Measurements from ENCODE around the gene OTOG.

Gene OTOG

DNA sequence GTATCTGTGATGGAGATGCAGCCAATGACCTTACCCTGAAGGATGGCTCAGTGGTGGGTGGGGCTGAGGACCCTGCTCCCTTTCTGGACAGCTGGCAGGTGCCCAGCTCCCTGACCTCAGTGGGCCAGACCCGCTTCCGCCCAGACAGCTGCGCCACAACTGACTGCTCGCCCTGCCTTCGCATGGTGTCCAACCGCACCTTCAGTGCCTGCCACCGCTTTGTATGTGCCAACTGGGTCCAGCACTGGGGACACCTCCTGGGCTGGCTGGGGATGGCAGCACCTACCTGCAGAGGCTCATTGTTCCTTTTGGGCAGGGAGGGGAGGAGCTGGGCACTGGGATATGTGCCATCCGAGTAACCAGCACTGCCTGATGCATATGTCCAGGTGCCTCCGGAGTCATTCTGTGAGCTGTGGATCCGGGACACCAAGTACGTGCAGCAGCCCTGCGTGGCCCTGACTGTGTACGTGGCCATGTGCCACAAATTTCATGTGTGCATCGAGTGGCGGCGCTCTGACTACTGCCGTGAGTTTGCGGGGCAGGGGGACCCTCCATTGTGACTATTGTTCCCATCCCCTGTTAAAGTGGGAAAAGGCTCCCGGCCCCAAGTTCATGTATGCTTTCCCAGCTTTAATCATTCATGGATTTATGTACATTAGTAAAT is 84.8 kb downstream of the OTOG start:
- ChIA-PET POLR2A (no interaction called here), CTCF (no interaction called here)
- TF ChIP-seq ZNF384 (IDR thresholded peaks at IDR 0.05) (no peak), TARDBP (IDR thresholded peaks at IDR 0.05) (no peak), NFRKB (IDR thresholded peaks at IDR 0.05) (no peak), SP1 (IDR thresholded peaks at IDR 0.05) (no peak)
- no peak for DNase-seq (ENCODE audit: extremely low spot score)

DNA sequence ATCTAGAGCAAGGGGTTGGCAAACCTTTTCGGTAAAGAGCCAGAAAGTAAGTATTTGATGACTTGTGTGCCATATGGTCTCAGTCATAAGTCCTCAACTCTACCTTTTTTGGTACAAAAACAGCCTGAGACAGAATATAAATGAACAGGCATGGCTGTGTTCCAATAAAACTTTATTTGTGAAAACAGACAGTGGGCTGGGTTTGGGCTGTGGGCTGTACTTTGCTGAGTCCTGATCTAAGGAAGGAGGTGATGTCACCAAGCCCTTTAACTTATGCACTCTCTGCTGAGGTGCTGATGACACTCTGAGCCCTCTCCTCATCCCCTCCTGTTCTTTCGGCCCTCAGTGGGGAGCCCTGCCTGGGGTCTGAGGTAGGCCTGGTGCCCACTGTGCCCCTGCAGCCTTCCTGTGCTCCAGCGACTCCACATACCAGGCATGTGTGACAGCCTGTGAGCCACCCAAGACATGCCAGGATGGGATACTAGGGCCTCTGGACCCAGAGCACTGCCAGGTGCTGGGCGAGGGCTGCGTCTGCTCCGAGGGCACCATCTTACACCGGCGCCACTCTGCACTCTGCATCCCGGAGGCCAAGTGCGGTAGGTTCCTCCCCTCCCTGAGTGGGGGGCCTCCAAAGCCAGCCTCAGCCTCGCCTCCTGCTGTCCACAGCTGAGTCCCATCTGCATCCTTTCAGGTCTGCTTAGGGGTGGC is 86.4 kb downstream of the OTOG start:
- DNase-seq (ENCODE audit: extremely low spot score), result no peak
- TF ChIP-seq TARDBP (IDR thresholded peaks at IDR 0.05), result no peak
- no peak for TF ChIP-seq FOXK2 (IDR thresholded peaks at IDR 0.05)
- TF ChIP-seq BHLHE40 (IDR thresholded peaks at IDR 0.05; ENCODE audit: borderline replicate concordance), result no peak
- POLR2A ChIA-PET, result no interaction called here
- CTCF ChIA-PET, result no interaction called here

DNA sequence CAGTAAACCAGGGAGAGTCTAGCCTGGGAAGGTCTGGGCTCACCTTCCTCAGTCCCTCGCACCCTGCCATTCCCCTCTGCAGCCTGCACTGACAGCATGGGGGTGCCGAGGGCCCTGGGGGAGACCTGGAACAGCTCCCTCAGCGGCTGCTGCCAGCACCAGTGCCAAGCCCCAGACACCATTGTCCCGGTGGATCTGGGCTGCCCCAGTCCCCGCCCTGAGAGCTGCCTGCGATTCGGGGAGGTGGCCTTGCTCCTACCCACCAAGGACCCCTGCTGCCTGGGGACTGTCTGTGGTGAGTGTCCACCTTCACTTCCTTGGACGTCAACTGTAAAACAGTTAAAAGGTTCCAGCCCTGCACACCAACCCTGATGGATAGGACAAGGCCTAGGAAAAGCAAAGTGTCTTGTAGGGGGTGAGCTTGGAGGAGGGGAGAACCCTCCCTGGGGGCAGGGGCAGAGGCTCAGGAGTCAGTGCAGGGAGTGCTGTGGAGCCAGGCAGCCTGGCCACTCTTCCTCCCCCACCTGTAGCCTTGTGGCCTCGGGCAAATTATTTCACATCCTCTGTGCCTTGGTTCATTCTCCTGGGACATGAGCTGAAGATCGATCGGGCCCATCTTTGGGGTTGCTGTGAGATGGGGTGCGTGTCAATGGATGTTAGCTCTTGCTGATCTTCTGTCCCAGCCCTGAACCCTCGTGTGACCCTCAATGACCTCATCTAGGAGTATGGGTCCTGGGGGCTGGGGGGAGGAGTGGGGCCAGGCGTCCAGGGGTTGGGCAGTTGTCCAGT is 87.1 kb downstream of the OTOG start:
- ChIA-PET CTCF (interaction anchor here (0.6 kb wide), 1 partner anchor 13 kb away, joined by 3 read pairs; no protein-coding TSS in a partner anchor), POLR2A (no interaction called here)
- DNase-seq (ENCODE audit: extremely low spot score), result no peak
- TF ChIP-seq HDGF (IDR thresholded peaks at IDR 0.05; ENCODE audit: borderline replicate concordance) (no peak), ZNF384 (IDR thresholded peaks at IDR 0.05) (no peak), BHLHE40 (IDR thresholded peaks at IDR 0.05; ENCODE audit: borderline replicate concordance) (no peak), FOXK2 (IDR thresholded peaks at IDR 0.05) (no peak), LEF1 (IDR thresholded peaks at IDR 0.05; ENCODE audit: borderline replicate concordance) (no peak), SUZ12 (IDR thresholded peaks at IDR 0.05) (no peak), NFRKB (IDR thresholded peaks at IDR 0.05) (no peak), TARDBP (IDR thresholded peaks at IDR 0.05) (no peak), CTBP1 (IDR thresholded peaks at IDR 0.05; ENCODE audit: borderline replicate concordance) (no peak), FOXM1 (IDR thresholded peaks at IDR 0.05; ENCODE audit: borderline replicate concordance) (no peak), FOXA1 (IDR thresholded peaks at IDR 0.05) (no peak), L3MBTL2 (conservative IDR thresholded peaks at IDR 0.05) (no peak)
- TF ChIP-seq, protein P1, sequence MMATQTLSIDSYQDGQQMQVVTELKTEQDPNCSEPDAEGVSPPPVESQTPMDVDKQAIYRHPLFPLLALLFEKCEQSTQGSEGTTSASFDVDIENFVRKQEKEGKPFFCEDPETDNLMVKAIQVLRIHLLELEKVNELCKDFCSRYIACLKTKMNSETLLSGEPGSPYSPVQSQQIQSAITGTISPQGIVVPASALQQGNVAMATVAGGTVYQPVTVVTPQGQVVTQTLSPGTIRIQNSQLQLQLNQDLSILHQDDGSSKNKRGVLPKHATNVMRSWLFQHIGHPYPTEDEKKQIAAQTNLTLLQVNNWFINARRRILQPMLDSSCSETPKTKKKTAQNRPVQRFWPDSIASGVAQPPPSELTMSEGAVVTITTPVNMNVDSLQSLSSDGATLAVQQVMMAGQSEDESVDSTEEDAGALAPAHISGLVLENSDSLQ (IDR thresholded peaks at IDR 0.05), result no peak

DNA sequence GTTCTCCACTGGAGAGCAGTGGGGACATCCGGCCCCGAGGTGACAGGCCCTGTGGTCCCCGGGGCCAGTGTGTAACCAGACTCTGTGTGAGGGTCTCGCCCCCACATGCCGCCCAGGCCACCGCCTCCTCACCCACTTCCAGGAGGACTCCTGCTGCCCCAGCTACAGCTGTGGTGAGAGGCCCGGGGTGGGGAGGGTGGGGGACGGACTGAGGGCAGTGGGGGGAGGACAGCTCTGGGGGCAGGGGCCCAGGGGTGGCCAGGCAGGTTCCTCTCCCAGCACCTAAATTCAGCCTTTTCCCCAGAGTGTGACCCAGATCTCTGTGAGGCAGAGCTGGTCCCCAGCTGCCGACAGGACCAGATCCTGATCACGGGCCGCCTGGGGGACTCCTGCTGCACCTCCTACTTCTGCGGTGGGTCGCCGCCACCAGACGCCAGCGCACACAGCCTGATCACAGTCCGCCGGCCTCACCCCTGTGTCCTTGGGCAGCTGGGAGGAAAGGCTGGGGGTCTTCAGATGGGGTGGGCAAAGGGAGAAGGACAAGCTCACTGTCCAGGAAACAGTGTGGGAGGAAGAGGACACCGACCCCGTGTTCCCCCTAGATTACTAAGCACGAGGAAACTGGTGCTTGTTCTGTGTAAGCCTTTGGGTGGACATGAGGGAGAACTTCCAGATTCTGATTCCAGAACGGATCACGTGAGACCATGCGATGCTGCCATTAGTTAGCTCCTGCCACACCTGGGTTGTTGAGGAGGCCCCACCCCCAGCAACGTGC is 87.9 kb downstream of the OTOG start:
- TF ChIP-seq NFRKB (IDR thresholded peaks at IDR 0.05) (no peak), CTBP1 (IDR thresholded peaks at IDR 0.05; ENCODE audit: borderline replicate concordance) (no peak), ZNF384 (IDR thresholded peaks at IDR 0.05) (no peak), TARDBP (IDR thresholded peaks at IDR 0.05) (no peak), ARNT (IDR thresholded peaks at IDR 0.05) (no peak), SP1 (IDR thresholded peaks at IDR 0.05) (no peak), FOXA1 (IDR thresholded peaks at IDR 0.05) (no peak), FOXM1 (IDR thresholded peaks at IDR 0.05; ENCODE audit: borderline replicate concordance) (no peak)
- TF ChIP-seq, protein P1 (IDR thresholded peaks at IDR 0.05), result no peak
- DNase-seq (ENCODE audit: extremely low spot score), result no peak
- ChIA-PET CTCF (interaction anchor here (0.6 to 1.4 kb wide), 3 partner anchors 14 to 96 kb away, joined by 3 to 4 read pairs (median 3); no protein-coding TSS in a partner anchor), POLR2A (no interaction called here)

DNA sequence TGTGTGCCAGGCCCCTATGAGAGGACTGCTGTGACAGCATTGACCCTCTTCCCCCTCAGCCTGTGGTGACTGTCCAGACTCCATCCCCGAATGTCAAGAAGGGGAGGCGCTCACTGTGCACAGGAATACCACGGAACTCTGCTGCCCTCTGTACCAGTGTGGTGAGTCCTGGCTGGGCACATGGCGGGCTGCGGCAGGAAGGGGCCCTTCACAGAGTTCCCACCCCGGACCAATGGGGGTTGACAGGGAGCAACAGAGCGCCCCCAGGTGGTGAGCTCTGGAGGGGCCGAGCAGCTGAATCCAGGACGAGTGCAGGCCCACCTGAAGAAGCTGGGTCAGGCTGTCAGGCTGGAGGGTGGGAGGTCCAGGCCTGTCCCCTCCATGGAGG is 88.5 kb downstream of the OTOG start:
- POLR2A ChIA-PET, result no interaction called here
- no peak for TF ChIP-seq ELF4 (IDR thresholded peaks at IDR 0.05)
- TF ChIP-seq ZNF384 (IDR thresholded peaks at IDR 0.05), result no peak
- TF ChIP-seq L3MBTL2 (conservative IDR thresholded peaks at IDR 0.05), result no peak
- TF ChIP-seq SUZ12 (IDR thresholded peaks at IDR 0.05), result no peak
- TF ChIP-seq FOXM1 (IDR thresholded peaks at IDR 0.05; ENCODE audit: borderline replicate concordance), result no peak
- no peak for DNase-seq (ENCODE audit: extremely low spot score)
- CTCF ChIA-PET, result interaction anchor here (0.6 to 1.4 kb wide), 3 partner anchors 11 to 95 kb away, joined by 3 to 4 read pairs (median 3); no protein-coding TSS in a partner anchor

DNA sequence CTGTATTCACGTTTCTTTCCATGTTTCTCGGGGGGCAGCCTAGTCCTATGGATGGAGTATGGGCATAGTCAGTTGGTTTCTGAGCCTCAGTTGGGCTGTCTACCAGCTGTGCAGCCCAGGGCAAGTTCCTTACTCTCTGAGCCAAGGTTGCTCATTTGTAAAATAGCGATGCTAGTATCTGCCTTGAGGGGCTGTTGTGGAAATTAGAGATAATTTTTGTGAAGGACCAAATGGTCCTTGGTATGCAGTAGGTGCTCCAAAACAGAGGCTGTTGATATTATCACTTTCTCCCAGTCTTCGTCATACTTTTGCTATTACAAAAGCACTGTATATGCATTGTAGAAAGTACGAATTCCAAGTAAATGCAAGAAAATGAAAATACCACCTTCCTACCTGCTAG is 89.7 kb downstream of the OTOG start:
- POLR2A ChIA-PET, result no interaction called here
- no peak for DNase-seq (ENCODE audit: extremely low spot score)
- CTCF ChIA-PET, result interaction anchor here (0.6 kb wide), 1 partner anchor 1011 kb away, joined by 3 read pairs; no protein-coding TSS in a partner anchor
- no peak for TF ChIP-seq HDGF (IDR thresholded peaks at IDR 0.05; ENCODE audit: borderline replicate concordance)
- TF ChIP-seq FOXM1 (IDR thresholded peaks at IDR 0.05; ENCODE audit: borderline replicate concordance), result no peak
- no peak for TF ChIP-seq FOXA1 (IDR thresholded peaks at IDR 0.05)
- no peak for TF ChIP-seq ARNT (IDR thresholded peaks at IDR 0.05)
- no peak for TF ChIP-seq BHLHE40 (IDR thresholded peaks at IDR 0.05; ENCODE audit: borderline replicate concordance)
- no peak for TF ChIP-seq CTBP1 (IDR thresholded peaks at IDR 0.05; ENCODE audit: borderline replicate concordance)
- no peak for TF ChIP-seq SP1 (IDR thresholded peaks at IDR 0.05)
- no peak for TF ChIP-seq LEF1 (IDR thresholded peaks at IDR 0.05; ENCODE audit: borderline replicate concordance)
- no peak for TF ChIP-seq SUZ12 (IDR thresholded peaks at IDR 0.05)
- TF ChIP-seq L3MBTL2 (conservative IDR thresholded peaks at IDR 0.05), result no peak
- TF ChIP-seq FOXK2 (IDR thresholded peaks at IDR 0.05), result no peak
- no peak for TF ChIP-seq ELF4 (IDR thresholded peaks at IDR 0.05)
- TF ChIP-seq, protein P1 (IDR thresholded peaks at IDR 0.05), result no peak

Data from HEK293T (cell line).